Measurements from ENCODE around the gene ARHGAP31.

Gene ARHGAP31

DNA sequence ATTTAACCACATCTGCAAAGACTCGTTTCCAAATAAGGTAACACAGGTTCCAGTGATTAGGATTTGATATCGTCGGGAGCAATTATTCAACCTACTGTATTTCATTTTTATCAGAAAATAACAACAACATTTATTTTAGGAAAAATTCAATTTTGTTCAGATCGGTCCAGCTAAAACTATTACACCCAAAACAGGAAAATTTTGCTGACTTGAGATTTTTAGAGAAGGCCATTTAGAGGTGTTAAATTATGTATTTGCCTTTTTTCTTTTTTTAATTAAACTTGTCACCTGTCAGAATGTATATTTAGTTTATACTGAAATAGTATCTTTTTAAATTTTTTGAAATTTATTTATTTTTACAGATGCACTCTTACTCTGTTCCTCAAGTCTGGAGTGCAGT is 81.3 kb downstream of the ARHGAP31 start:
- Histone ChIP-seq H3K4me3 (replicated peaks; ENCODE audit: insufficient read depth, low read length) (no peak overlapping the region), H3K27ac (replicated peaks) (no peak overlapping the region), H3K27me3 (ENCODE audit: insufficient read depth, poor library complexity, severe bottlenecking) (no peaks in the 10 kb centered on the region)
- no peak for DNase-seq (ENCODE audit: low read depth in 1 of 2, low spot score in 1 of 2)
- TF ChIP-seq POLR2AphosphoS5 (IDR thresholded peaks at IDR 0.05; ENCODE audit: low read depth) (no peak), GABPA (IDR thresholded peaks at IDR 0.05; ENCODE audit: low read depth) (no peak), SPI1 (IDR thresholded peaks at IDR 0.05; ENCODE audit: borderline replicate concordance, low read depth) (no peak), CTCF (IDR thresholded peaks at IDR 0.05; ENCODE audit: insufficient read depth, low read length) (no peak)
- TF ChIP-seq, protein P1, sequence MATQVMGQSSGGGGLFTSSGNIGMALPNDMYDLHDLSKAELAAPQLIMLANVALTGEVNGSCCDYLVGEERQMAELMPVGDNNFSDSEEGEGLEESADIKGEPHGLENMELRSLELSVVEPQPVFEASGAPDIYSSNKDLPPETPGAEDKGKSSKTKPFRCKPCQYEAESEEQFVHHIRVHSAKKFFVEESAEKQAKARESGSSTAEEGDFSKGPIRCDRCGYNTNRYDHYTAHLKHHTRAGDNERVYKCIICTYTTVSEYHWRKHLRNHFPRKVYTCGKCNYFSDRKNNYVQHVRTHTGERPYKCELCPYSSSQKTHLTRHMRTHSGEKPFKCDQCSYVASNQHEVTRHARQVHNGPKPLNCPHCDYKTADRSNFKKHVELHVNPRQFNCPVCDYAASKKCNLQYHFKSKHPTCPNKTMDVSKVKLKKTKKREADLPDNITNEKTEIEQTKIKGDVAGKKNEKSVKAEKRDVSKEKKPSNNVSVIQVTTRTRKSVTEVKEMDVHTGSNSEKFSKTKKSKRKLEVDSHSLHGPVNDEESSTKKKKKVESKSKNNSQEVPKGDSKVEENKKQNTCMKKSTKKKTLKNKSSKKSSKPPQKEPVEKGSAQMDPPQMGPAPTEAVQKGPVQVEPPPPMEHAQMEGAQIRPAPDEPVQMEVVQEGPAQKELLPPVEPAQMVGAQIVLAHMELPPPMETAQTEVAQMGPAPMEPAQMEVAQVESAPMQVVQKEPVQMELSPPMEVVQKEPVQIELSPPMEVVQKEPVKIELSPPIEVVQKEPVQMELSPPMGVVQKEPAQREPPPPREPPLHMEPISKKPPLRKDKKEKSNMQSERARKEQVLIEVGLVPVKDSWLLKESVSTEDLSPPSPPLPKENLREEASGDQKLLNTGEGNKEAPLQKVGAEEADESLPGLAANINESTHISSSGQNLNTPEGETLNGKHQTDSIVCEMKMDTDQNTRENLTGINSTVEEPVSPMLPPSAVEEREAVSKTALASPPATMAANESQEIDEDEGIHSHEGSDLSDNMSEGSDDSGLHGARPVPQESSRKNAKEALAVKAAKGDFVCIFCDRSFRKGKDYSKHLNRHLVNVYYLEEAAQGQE (IDR thresholded peaks at IDR 0.05; ENCODE audit: insufficient replicate concordance, low read depth), result no peak

GRCh38 chr3:119376758-119377157 is 82.6 kb downstream of the ARHGAP31 start:
- DNase-seq (ENCODE audit: low read depth in 1 of 2, low spot score in 1 of 2), result no peak
- Histone ChIP-seq H3K27me3 (ENCODE audit: insufficient read depth, poor library complexity, severe bottlenecking) (no peaks in the 10 kb centered on the region), H3K4me3 (replicated peaks; ENCODE audit: insufficient read depth, low read length) (no peak overlapping the region), H3K27ac (replicated peaks) (no peak overlapping the region)
- no peak for TF ChIP-seq GABPA (IDR thresholded peaks at IDR 0.05; ENCODE audit: low read depth)
- TF ChIP-seq CTCF (IDR thresholded peaks at IDR 0.05; ENCODE audit: insufficient read depth, low read length), result no peak
- no peak for TF ChIP-seq SPI1 (IDR thresholded peaks at IDR 0.05; ENCODE audit: borderline replicate concordance, low read depth)
- TF ChIP-seq POLR2AphosphoS5 (IDR thresholded peaks at IDR 0.05; ENCODE audit: low read depth), result no peak
- TF ChIP-seq, protein P1 (IDR thresholded peaks at IDR 0.05; ENCODE audit: insufficient replicate concordance, low read depth), result no peak

DNA sequence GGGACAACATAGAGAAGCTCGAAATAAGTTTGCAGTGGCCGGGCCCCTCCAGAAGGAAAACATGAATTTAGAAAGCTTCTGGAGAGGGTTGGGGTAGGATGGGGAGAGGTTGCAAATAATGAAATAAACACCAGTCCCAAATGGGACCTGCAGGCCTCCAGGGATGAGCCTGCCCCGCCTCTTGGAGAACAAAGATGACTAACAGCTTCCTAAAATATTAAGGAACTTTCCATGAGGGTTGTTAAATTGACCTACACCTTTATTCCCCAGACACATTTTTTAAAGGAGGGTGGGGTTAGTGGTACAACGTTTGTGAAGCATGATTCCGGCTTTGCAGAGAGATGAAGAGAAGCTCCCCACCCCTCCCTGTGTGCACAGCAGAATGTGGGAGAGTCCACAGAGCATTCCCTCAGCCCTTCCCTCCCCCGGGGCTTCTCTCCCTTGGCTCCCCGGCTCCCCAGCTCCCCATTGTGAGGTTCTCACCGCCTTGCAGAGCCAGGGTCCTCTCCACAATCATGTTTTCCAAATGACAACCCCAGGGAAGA is 84.1 kb downstream of the ARHGAP31 start:
- Histone ChIP-seq H3K4me3 (replicated peaks; ENCODE audit: insufficient read depth, low read length) (no peak overlapping the region), H3K27me3 (ENCODE audit: insufficient read depth, poor library complexity, severe bottlenecking) (no peaks in the 10 kb centered on the region), H3K27ac (replicated peaks) (no peak overlapping the region)
- TF ChIP-seq GABPA (IDR thresholded peaks at IDR 0.05; ENCODE audit: low read depth) (no peak), POLR2AphosphoS5 (IDR thresholded peaks at IDR 0.05; ENCODE audit: low read depth) (no peak), CTCF (IDR thresholded peaks at IDR 0.05; ENCODE audit: insufficient read depth, low read length) (no peak), SPI1 (IDR thresholded peaks at IDR 0.05; ENCODE audit: borderline replicate concordance, low read depth) (no peak)
- TF ChIP-seq, protein P1 (IDR thresholded peaks at IDR 0.05; ENCODE audit: insufficient replicate concordance, low read depth), result no peak
- no peak for DNase-seq (ENCODE audit: low read depth in 1 of 2, low spot score in 1 of 2)
